SK-N-SH treated with all-trans-retinoic acid at 6 μM for 48 hours (cell line): Measurements from ENCODE around the gene GRHL1.

ENCODE experiments used
- ATAC-seq: fragments of 200-7000 bp; cut with Tn5 transposase; 3 replicates; pipeline ENCODE4 v1.9.1; 2020; ENCODE audit warnings: mild to moderate bottlenecking, moderate library complexity
- ARNTL ChIP-seq: fragments of 450-650 bp; formaldehyde crosslinking; IDR thresholded peaks from 2 replicates; pipeline ENCODE4 v1.5.0; 2020; ENCODE audit warnings: low read depth, mild to moderate bottlenecking, moderate library complexity, borderline replicate concordance
- BACH2 ChIP-seq: fragments of 250-450 bp; sonication (Bioruptor Pico); IDR thresholded peaks from 2 replicates; pipeline ENCODE4 v1.9.0; 2021; ENCODE audit warnings: mild to moderate bottlenecking, borderline replicate concordance
- CREB5 ChIP-seq: fragments of 250-450 bp; sonication (Bioruptor Pico); IDR thresholded peaks from 2 replicates; pipeline ENCODE4 v1.5.1; 2020; ENCODE audit warnings: low read depth, mild to moderate bottlenecking, moderate library complexity
- CSRNP3 ChIP-seq: fragments of 250-450 bp; sonication (Bioruptor Pico); IDR thresholded peaks from 2 replicates; pipeline ENCODE4 v1.5.1; 2021; ENCODE audit warnings: mild to moderate bottlenecking, moderate library complexity
- ESRRG ChIP-seq: fragments of 250-450 bp; sonication (Bioruptor Pico); IDR thresholded peaks from 2 replicates; pipeline ENCODE4 v1.6.1; 2021; ENCODE audit warnings: mild to moderate bottlenecking
- GLIS3 ChIP-seq: fragments of 250-450 bp; sonication (Bioruptor Pico); IDR thresholded peaks from 2 replicates; pipeline ENCODE4 v1.5.0; 2020; ENCODE audit warnings: mild to moderate bottlenecking, moderate library complexity
- ISL1 ChIP-seq: fragments of 250-450 bp; sonication (Bioruptor Pico); IDR thresholded peaks from 2 replicates; pipeline ENCODE4 v2.1.2; 2022; ENCODE audit warnings: mild to moderate bottlenecking, moderate library complexity
- PATZ1 ChIP-seq: fragments of 250-450 bp; sonication (Bioruptor Pico); IDR thresholded peaks from 2 replicates; pipeline ENCODE4 v1.8.0; 2020; ENCODE audit warnings: mild to moderate bottlenecking, moderate library complexity, borderline replicate concordance
- POU6F1 ChIP-seq: fragments of 250-450 bp; sonication (Bioruptor Pico); IDR thresholded peaks from 2 replicates; pipeline ENCODE4 v1.8.0; 2021; ENCODE audit warnings: low read depth, mild to moderate bottlenecking, moderate library complexity, borderline replicate concordance
- PPARA ChIP-seq: fragments of 250-450 bp; sonication (Bioruptor Pico); IDR thresholded peaks from 2 replicates; pipeline ENCODE4 v1.5.0; 2020; ENCODE audit warnings: mild to moderate bottlenecking, borderline replicate concordance
- RARB ChIP-seq: fragments of 250-450 bp; sonication (Bioruptor Pico); IDR thresholded peaks from 2 replicates; pipeline ENCODE4 v1.8.0; 2021; ENCODE audit warnings: mild to moderate bottlenecking, moderate library complexity
- SNAI2 ChIP-seq: fragments of 250-450 bp; sonication (Bioruptor Pico); IDR thresholded peaks from 2 replicates; pipeline ENCODE4 v1.5.0; 2020; ENCODE audit warnings: mild to moderate bottlenecking, moderate library complexity
- TCF4 ChIP-seq: fragments of 250-450 bp; sonication (Bioruptor Pico); IDR thresholded peaks from 2 replicates; pipeline ENCODE4 v1.8.0; 2021; ENCODE audit warnings: mild to moderate bottlenecking, moderate library complexity, borderline replicate concordance
- TOX ChIP-seq: fragments of 250-450 bp; sonication (Bioruptor Pico); IDR thresholded peaks from 2 replicates; pipeline ENCODE4 v1.8.0; 2021; ENCODE audit warnings: mild to moderate bottlenecking, moderate library complexity, borderline replicate concordance
- ZC3H10 ChIP-seq: fragments of 250-450 bp; sonication (Bioruptor Pico); IDR thresholded peaks from 2 replicates; pipeline ENCODE4 v1.5.1; 2021; ENCODE audit warnings: mild to moderate bottlenecking, moderate library complexity
- ZFP3 ChIP-seq: fragments of 250-450 bp; sonication (Bioruptor Pico); IDR thresholded peaks from 2 replicates; pipeline ENCODE4 v1.5.0; 2020; ENCODE audit warnings: mild to moderate bottlenecking, moderate library complexity
- ZNF565 ChIP-seq: fragments of 450-650 bp; formaldehyde crosslinking; conservative IDR thresholded peaks from 2 replicates; pipeline ENCODE4 v1.5.0; 2020; ENCODE audit warnings: low read depth, mild to moderate bottlenecking, moderate library complexity
- ZNF70 ChIP-seq: fragments of 450-650 bp; formaldehyde crosslinking; IDR thresholded peaks from 2 replicates; pipeline ENCODE4 v1.5.0; 2020; ENCODE audit warnings: mild to moderate bottlenecking, moderate library complexity
- ZNF8 ChIP-seq: fragments of 450-650 bp; formaldehyde crosslinking; IDR thresholded peaks from 2 replicates; pipeline ENCODE4 v1.5.0; 2020; ENCODE audit warnings: mild to moderate bottlenecking, moderate library complexity

The GRHL1 gene

GRCh38 chr2:9967053-9967775 is 15.7 kb downstream of the GRHL1 start:
- TF ChIP-seq POU6F1 (CRISPR knock-in tag) = no peak
- no peak for TF ChIP-seq TCF4 (CRISPR knock-in tag)
- no peak for TF ChIP-seq GLIS3
- ATAC-seq = no peak

- ATAC-seq = no peak
- TF ChIP-seq ZNF565 (CRISPR knock-in tag) (no peak), ZFP3 (CRISPR knock-in tag) (no peak), ZC3H10 (CRISPR knock-in tag) (no peak), SNAI2 (CRISPR knock-in tag) (no peak), PPARA (CRISPR knock-in tag) (no peak), TCF4 (CRISPR knock-in tag) (no peak), ISL1 (CRISPR knock-in tag) (no peak), ESRRG (CRISPR knock-in tag) (no peak), CREB5 (CRISPR knock-in tag) (no peak), RARB (CRISPR knock-in tag) (no peak), POU6F1 (CRISPR knock-in tag) (no peak), ZNF8 (CRISPR knock-in tag) (no peak), CSRNP3 (CRISPR knock-in tag) (no peak), TOX (CRISPR knock-in tag) (no peak), BACH2 (CRISPR knock-in tag) (no peak), PATZ1 (CRISPR knock-in tag) (no peak), ARNTL (CRISPR knock-in tag) (no peak), ZNF70 (no peak)
These were observed 17.3 kb downstream of the GRHL1 start for GRCh38 chr2:9968553-9969497.
